Transverse colon (tissue), 4 donors: ENCODE results near the gene ADRA2A. TPM values are rescaled to one million over a fixed set of nuclear protein-coding genes. Genes with fewer than 3 reads are reported as not detected.

Experiments
- DNase-seq: peaks from one replicate; pipeline ENCODE4 v3.0.0-alpha.2; 2019
- H3K27ac ChIP-seq, 4 donors: fragments of 200-600 bp; sonication (generic); 2 replicates each; pipeline ENCODE4 v1.5.1; 2016 to 2018; ENCODE audit warnings: inconsistent platforms in 4 of 4
- H3K27me3 ChIP-seq: fragments of 200-600 bp; sonication (generic); 2 replicates; pipeline ENCODE4 v1.5.1; 2017; ENCODE audit warnings: inconsistent platforms
- H3K36me3 ChIP-seq, 4 donors: fragments of 200-600 bp; sonication (generic); 2 replicates each; pipeline ENCODE4 v1.5.1; 2017 to 2019; ENCODE audit warnings: inconsistent platforms in 4 of 4
- H3K4me1 ChIP-seq, 4 donors: fragments of 200-600 bp; sonication (generic); 2 replicates each; pipeline ENCODE4 v1.5.1; 2017 to 2020; ENCODE audit warnings: inconsistent platforms in 4 of 4
- H3K4me3 ChIP-seq, 4 donors: fragments of 200-600 bp; sonication (generic); 1 replicate in 1 of 4; 2 replicates in 3 of 4; pipeline versions ENCODE4 v1.5.1 to v1.6.1; 2017 to 2019; ENCODE audit warnings: inconsistent platforms in 4 of 4
- H3K9me3 ChIP-seq, 2 donors: fragments of 200-600 bp; sonication (generic); 2 replicates each; pipeline ENCODE4 v1.5.1; 2017 to 2019; ENCODE audit warnings: inconsistent platforms in 2 of 2
- EP300 ChIP-seq: sonication (generic); formaldehyde crosslinking; IDR thresholded peaks from one replicate; pipeline ENCODE4 v1.6.1; 2017; ENCODE audit warnings: antibody characterized with exemption, low read depth
- POLR2A ChIP-seq: fragments of 450-650 bp; IDR thresholded peaks from one replicate; pipeline ENCODE4 v1.6.1; 2016; ENCODE audit warnings: antibody characterized with exemption, mild to moderate bottlenecking, moderate library complexity
- POLR2AphosphoS5 ChIP-seq, 3 donors: sonication (generic); formaldehyde crosslinking; IDR thresholded peaks; one replicate each; pipeline ENCODE4 v1.6.1; 2016; ENCODE audit warnings: antibody characterized with exemption in 3 of 3
- WGBS, 2 donors: methylation state at CpG; one replicate each; pipeline ENCODE4 v1.1.5; 2018; ENCODE audit warnings: low coverage in 1 of 2; 5-methylcytosine and 5-hydroxymethylcytosine counted together
- in situ Hi-C, 4 donors: fragments of 200-750 bp; cut with MboI; loops; one replicate each; pipeline versions ENCODE4 v1.15.0 to v1.15.1; 2017; ENCODE audit warnings: low sequenced_read_pairs in 3 of 4, low pct_ligation_motif_present in 1 of 4, low pct_unique_long_range_greater_than_20kb in 1 of 4
- intact Hi-C: fragments of 100-400 bp; cut with DNase I; formaldehyde crosslinking; loops from one replicate; pipeline ENCODE4 v1.15.1; 2023; ENCODE audit warnings: low total_unique reads
- small RNA-seq, 4 donors: library from RNA; depleted of rRNA; stranded (forward); fragments of <200 nt; gene quantifications; one replicate each; pipeline ENCODE3, GENCODE V24; 2016
- total RNA-seq, 4 donors: library from RNA; depleted of rRNA; stranded (reverse); fragments of >200 nt; gene quantifications; one replicate each; pipeline ENCODE4 v1.1.0, GENCODE V29; 2016
- TF ChIP-seq, protein P1 (sequence below), 5 experiments: fragments of 200-600 bp in 3 of 5; fragments of 450-650 bp in 2 of 5; sonication (generic) in 3 of 5; IDR thresholded peaks; 1 replicate in 2 of 5; 2 replicates in 3 of 5; pipeline ENCODE4 v1.5.1; 2016 to 2017; ENCODE audit warnings: antibody characterized with exemption in 5 of 5, inconsistent platforms in 3 of 5, mild to moderate bottlenecking in 2 of 5, moderate library complexity in 1 of 5

ADRA2A gene
- total RNA-seq, 4 donors from 2014 or later: 11.9 to 53.5 (median 17.7) TPM

DNA sequence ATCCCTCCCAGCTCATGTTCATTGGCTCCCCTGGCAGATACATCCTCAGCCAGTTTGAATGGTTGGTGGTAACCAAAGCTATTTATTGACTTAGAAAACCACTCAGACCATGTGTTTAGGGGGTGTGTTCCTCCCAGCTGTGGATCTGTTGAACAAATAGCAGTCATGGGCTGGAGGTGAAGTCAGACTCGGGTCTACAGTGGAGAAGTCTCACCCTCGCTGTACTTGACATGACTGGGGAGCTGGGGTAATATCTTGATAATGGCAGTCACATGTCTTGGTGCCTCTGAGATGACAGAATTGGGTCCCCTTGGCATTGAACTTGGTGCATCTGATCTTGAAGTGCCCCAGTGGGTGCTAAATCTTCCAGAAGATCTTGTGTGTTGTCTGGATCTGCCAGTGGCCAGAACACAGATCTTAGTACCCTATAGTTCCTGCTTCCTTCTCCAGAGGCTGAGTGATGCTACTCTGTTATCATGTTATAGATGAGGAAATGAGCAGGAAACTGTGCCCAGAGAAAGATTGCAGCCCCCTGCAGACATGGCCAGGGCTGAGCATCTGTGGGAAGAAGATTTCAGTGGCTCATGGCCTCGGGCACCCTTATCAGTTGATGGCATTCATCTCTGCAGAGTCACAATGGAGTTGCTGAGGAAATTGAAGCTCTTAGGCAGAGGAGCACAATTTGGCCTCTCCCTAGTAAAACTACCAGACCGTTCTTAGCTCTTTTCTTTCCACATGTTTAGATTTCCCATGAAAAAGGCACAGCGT, 50.4 kb downstream of the ADRA2A start:
- Histone ChIP-seq H3K9me3 (no peaks in the 10 kb centered on the region), H3K27me3 (no peaks in the 10 kb centered on the region), H3K36me3 (no peaks in the 10 kb centered on the region), H3K27ac (no peak overlapping the region), H3K4me3 (no peak overlapping the region), H3K4me1 (peaks cover 0 to 3% (median 0%) of the 10 kb centered on the region in 4 donors)
- no peak for TF ChIP-seq POLR2A
- no peak for TF ChIP-seq POLR2AphosphoS5 (IDR thresholded peaks at IDR 0.05)
- TF ChIP-seq, protein P1, sequence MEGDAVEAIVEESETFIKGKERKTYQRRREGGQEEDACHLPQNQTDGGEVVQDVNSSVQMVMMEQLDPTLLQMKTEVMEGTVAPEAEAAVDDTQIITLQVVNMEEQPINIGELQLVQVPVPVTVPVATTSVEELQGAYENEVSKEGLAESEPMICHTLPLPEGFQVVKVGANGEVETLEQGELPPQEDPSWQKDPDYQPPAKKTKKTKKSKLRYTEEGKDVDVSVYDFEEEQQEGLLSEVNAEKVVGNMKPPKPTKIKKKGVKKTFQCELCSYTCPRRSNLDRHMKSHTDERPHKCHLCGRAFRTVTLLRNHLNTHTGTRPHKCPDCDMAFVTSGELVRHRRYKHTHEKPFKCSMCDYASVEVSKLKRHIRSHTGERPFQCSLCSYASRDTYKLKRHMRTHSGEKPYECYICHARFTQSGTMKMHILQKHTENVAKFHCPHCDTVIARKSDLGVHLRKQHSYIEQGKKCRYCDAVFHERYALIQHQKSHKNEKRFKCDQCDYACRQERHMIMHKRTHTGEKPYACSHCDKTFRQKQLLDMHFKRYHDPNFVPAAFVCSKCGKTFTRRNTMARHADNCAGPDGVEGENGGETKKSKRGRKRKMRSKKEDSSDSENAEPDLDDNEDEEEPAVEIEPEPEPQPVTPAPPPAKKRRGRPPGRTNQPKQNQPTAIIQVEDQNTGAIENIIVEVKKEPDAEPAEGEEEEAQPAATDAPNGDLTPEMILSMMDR (IDR thresholded peaks at IDR 0.05): no peak
- TF ChIP-seq EP300: no peak
- 58% methylated on average over 5 of the region's 5 CpGs; no CpG with 5 or more reads in 1 of the 2 donors for WGBS, 2 donors
- intact Hi-C loops (no loop called here), in situ Hi-C loops (no loop called here)
- DNase-seq: no peak

DNA sequence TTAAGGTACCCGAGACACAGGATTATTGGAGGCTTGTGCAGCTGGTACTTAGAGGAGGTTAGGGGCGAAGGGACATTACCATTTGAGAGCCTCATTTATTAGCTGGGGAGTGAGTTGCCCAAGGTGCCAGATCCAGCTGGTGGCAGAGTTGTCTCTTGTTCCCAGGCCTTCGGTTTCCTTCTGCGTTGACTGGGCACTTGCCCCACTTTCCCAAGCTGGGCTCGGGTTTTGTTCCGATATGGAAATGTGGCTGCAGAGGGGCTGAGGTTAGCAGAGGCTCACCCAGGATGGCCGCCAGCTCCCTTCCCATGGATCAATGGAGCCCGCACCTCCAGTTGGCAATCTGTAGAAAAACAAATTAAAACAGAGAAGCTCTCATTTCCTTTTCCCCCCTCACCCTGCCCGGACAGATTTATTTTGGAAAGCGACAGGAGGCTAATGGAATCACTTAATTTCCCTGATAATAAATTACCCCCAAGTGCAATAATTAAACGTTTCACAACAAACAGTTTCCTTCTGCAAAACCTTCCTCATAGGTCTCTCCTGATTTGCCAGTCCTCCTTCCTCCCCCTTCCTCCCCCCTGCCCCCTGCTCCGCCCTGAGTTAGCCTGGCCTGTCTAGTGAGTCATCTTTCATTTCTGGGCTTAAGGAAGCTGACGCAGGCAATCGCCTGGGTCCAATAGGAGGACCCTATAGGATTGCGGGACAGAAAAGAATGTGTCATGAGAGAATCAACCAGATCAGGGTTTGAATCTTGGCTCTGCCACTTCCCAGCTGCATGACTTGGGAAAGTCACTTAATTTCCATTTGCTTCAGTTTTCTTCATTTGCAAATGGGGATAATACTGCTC, 51.7 kb downstream of the ADRA2A start:
- in situ Hi-C loops (no loop called here), intact Hi-C loops (no loop called here)
- H3K4me3 ChIP-seq: no peak overlapping the region
- no peaks in the 10 kb centered on the region for H3K36me3 ChIP-seq
- peaks cover 0 to 4% of the 10 kb centered on the region in 2 donors for H3K9me3 ChIP-seq
- TF ChIP-seq EP300: no peak
- no peak for TF ChIP-seq POLR2A
- TF ChIP-seq POLR2AphosphoS5 (IDR thresholded peaks at IDR 0.05): no peak
- TF ChIP-seq, protein P1 (IDR thresholded peaks at IDR 0.05): no peak
- no peaks in the 10 kb centered on the region for H3K27me3 ChIP-seq
- H3K27ac ChIP-seq: no peak overlapping the region
- 57 to 70% methylated on average over 10 to 15 of the region's 15 CpGs for WGBS, 2 donors
- no peak for DNase-seq
- peaks cover 0 to 3% (median 0%) of the 10 kb centered on the region in 4 donors for H3K4me1 ChIP-seq

DNA sequence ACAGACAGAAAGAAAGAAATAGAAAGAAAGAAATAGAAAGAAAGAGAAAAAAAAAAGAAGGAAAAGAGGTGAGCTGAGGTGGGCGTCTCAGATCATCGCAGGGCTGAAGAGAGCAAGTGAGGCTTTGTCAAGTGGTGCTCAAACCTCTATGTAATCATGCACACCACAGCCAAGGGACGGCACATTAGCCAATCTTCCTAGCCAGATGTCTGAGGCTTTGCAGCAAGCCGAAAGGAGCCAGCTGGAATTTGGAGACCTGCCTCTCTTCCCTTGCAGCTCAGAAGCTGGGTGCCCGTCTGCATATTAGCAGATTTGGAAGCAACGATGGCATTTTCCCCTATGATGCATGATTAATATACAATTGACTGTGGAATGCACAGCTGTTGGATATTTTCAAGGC, 52.5 kb downstream of the ADRA2A start:
- in situ Hi-C loops (no loop called here), intact Hi-C loops (no loop called here)
- Histone ChIP-seq H3K9me3 (peaks cover 0 to 4% of the 10 kb centered on the region in 2 donors), H3K36me3 (no peaks in the 10 kb centered on the region), H3K27ac (no peak overlapping the region), H3K4me1 (peaks cover 0 to 3% (median 0%) of the 10 kb centered on the region in 4 donors), H3K4me3 (no peak overlapping the region), H3K27me3 (no peaks in the 10 kb centered on the region)
- DNase-seq: no peak
- TF ChIP-seq POLR2A (no peak), POLR2AphosphoS5 (IDR thresholded peaks at IDR 0.05) (no peak), EP300 (no peak)
- TF ChIP-seq, protein P1 (IDR thresholded peaks at IDR 0.05): no peak
- 63% methylated on average over 6 of the region's 6 CpGs; no CpG with 5 or more reads in 1 of the 2 donors for WGBS, 2 donors

DNA sequence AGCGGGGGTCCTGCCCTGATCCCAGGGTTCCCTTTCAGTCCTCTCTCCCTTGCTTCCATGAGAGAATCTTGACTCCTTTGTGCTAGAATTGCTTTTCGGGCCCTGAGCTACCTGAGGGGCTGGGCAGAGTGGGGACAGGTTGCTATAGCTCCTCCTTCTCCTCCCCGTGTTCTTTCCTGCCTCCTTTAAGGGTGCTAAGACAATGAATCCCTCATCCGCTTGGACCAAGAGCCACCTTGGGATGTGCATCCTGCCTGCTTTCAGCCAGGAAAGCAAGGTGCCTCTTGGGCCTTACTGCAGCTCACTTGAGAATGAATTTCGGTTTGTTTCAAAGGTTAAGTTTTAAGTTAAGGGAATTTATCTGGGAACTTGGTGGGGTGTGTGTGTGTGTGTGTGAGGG, 53.6 kb downstream of the ADRA2A start:
- in situ Hi-C loops: no loop called here
- intact Hi-C loops: no loop called here
- 74 to 80% methylated on average over 2 to 5 of the region's 5 CpGs for WGBS, 2 donors
- TF ChIP-seq EP300 (no peak), POLR2AphosphoS5 (IDR thresholded peaks at IDR 0.05) (no peak), POLR2A (no peak)
- H3K27ac ChIP-seq: no peak overlapping the region
- no peaks in the 10 kb centered on the region for H3K36me3 ChIP-seq
- no peak overlapping the region for H3K4me3 ChIP-seq
- peaks cover 0 to 4% of the 10 kb centered on the region in 2 donors for H3K9me3 ChIP-seq
- peaks cover 0 to 3% (median 0%) of the 10 kb centered on the region in 4 donors for H3K4me1 ChIP-seq
- DNase-seq: no peak
- no peaks in the 10 kb centered on the region for H3K27me3 ChIP-seq

Small RNAs within 50 kb of the gene (small RNA-seq; reads per million reads assigned to genes)
- gene AL355863.1: 0 reads per million in 4 donors

Other genes starting within 250 kb of the ADRA2A start
- gene PDCD4, start 205.1 kb upstream of the ADRA2A start, total RNA-seq: 100 to 1,000 TPM in 3 of 4 donors, 10 to 100 TPM in 1; 98.3 to 724 (median 511) TPM
- 10 to 100 TPM in 3 of 4 donors, 1 to 10 TPM in 1; 9.6 to 44.9 (median 18.1) TPM for gene BBIP1, start 157.8 kb upstream of the ADRA2A start, total RNA-seq
- 100 to 1,000 TPM in 1 of 4 donors, 10 to 100 TPM in 3; 57.3 to 125 (median 73.4) TPM for gene SHOC2, start 157.4 kb upstream of the ADRA2A start, total RNA-seq